HG03175 (cell line): ENCODE results near the gene KCNT1.

Experiments used
- ATAC-seq: cut with Tn5 transposase; IDR thresholded peaks from one replicate; pipeline ENCODE4 v1.9.1; 2021; ENCODE audit warnings: mild to moderate bottlenecking, moderate library complexity; ENCODE audit not compliant: unreplicated experiment

Gene KCNT1

DNA sequence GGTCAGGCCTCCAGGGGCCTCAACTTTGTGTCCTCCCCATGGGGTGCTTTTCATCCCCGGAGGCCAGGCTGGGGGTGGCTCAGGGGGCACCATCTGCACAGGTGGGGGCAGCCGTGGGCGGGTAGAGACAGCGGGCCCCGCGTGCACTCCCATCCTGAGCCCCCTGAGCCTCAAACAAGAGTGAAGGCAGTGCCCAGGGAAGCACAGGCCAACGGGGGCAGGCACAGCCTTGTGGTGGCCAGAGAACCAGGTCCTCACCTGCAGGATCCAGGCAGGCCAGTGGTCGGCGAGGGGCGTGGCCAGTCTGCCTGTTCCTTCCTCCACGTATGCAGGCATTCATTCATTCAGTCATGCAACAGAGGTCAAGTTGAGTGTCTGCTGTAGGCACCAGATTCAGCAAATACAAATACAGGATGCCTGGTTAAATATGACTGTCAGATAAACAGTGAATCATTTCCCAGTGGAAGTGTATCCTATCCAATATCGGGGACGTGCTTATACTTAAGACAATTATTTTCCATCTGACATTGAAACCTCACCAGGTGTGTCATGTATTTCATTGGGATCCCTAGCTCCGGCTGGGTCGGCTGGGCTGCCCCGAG is 22.3 kb downstream of the KCNT1 start:
- ATAC-seq: no peak

DNA sequence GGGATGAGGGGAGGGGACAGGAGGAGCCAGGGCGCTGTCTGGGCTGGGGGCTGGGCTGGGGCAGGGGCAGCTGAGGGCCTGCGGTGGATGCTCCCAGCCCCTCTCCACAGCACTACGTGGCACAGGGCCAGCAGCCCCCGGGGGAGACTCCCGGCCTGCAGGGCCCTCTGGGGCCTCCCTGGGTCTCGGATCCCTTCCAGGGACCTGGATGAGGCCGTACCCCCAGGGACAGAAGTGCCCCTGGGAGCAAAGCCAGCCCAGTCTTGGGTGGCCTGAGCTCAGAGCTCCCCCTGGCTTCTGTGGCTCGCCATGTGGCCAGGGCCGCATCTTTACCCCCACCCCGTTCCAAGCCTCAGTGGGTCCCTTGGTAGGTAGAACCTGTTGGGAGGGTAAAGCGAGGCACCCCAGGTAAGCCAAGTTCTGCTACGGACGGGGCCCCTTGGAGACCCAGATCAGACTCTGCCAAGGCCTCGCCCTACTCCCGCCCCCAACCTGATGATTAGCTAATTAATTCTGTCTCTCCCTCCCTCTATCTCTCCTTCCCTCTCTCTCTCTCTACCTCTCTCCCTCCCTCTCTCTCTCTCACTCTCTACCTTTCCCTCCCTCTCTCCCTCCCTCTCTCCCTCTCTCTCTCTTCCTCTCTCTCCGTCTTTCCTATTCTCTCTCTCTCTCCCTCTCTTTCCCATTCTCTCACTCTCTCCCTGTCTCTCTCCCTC is 24.3 kb downstream of the KCNT1 start:
- no peak for ATAC-seq

DNA sequence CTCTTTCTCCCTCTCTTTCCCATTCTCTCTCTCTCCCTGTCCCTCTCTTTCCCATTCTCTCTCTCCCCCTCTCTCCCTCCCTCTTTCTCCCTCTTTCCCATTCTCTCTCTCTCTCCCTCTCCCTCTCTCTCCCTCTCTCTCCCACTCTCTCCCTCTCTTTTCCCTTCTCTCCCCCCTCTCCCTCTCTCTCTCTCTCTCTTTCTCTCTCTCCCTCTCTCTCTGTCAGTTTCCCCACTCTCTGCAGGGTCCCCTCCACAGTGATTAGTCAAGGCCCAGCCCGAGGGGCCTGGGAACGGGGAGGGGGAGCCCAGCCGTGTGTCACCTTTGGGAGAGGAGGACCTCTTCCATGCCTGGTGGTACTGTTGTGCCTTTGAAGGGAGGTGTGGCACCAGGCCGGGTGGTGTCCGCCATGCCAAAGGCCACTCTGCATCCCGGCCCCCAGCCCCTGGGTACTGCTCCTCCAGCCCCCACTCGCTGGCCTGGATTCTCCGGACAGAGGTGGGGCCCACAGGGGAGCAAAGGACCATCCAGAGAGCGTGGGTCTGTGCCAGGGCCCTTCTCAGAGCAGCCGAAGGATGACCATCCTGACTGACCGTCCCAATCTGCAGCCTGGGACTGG is 25.4 kb downstream of the KCNT1 start:
- no peak for ATAC-seq

DNA sequence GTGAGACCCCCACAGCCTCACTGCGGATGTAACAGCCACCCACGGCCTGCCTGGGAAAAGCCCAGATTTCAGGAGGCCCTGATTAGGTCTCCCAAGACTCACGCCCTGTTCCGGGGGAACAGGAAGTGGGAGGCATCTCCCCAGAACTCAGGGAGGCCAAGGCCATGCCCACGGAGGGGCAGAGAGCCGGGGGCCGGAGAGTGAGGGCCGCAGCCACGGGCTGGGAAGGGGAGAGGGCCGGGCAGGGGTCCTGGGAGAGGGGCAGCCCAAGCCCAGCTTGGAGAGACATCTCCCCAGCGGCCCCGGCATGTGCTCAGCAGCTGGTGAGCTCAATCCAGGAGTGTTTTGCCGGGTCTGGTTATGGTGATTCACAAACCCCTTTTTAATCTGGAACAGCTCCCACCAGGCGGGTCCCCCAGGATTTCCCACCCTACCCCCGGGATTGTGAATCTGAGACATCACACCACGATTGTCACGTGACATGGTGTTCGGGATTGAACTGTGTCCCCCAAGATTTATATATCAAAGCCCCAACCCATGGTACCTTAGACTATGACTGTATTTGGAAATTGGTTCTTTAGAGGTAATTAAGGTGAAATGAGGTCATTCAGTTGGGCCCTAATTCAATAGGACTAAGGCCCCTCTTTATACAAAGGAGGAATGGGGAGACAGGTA is 26.6 kb downstream of the KCNT1 start:
- no peak for ATAC-seq

DNA sequence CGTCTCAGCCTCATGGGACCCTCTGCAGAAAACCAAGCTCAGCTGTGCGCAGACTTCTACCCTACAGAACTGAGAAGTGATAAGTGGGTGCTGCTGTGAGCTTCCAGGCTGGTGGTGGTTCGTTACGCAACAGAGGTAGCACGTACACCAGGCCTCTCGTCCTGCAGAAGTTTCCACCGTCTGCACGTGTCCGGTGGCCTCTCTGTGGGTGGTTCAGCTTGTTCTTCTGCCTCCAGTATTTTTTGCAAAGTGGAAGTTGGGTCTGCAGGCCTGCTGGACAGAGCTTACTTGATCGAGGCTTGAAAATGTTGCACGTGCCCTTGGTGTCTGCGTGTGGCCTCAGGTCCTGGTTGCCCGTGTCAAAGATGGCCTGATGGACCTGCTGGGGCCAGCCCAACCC is 27.5 kb downstream of the KCNT1 start:
- ATAC-seq: no peak

DNA sequence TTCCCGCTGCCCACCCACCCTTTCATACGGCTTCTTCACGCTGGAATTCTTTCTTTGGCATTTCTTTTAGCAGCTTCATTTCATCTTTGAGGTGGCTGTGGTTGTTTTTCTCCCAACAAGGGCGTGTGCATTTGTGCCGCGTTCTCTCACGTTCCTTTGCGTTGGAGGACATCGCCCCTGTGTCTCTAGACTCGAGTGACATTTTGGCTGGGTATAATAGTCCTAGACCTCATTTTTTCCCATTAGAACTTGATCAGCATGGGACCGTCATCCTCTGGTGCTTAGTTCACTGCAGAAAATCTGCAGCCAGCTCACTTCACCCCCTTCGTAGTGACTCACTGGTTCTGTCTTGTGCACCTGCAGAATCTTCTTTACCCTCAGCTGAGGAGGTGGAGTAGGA is 29.5 kb downstream of the KCNT1 start:
- no peak for ATAC-seq

DNA sequence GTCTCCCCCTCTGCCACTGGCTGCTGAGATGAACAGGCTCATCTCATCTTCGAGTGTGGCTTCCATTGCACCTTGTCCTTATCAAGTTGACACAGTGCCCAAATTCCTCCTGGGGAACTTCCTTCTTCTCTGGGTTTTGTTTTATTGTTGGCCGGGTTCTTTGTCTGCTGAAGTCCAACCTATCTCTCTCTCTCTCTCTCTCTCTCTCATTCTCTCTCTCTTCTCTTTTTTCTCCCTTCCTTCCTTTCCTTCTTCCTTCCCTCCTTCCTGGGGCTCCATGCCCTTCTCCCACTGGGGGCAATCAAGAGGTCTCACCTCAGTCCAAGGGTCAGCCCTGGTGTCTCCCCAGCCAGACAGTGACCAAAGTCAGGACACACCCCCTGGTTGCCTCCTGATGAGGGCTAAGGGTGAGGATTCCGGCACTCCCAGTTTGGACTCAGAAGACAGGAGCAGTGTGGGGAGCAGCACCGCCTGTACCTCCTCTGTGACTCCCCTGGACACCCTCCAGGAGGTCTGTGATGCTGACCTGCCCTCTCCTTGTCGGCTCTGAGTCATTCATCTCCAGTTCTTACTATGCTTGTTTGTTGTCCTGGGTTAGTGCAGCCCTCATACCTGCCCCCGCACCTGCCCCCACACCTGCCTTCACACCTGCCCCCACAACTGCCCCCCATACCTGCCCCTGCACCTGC is 30.7 kb downstream of the KCNT1 start:
- ATAC-seq: no peak

DNA sequence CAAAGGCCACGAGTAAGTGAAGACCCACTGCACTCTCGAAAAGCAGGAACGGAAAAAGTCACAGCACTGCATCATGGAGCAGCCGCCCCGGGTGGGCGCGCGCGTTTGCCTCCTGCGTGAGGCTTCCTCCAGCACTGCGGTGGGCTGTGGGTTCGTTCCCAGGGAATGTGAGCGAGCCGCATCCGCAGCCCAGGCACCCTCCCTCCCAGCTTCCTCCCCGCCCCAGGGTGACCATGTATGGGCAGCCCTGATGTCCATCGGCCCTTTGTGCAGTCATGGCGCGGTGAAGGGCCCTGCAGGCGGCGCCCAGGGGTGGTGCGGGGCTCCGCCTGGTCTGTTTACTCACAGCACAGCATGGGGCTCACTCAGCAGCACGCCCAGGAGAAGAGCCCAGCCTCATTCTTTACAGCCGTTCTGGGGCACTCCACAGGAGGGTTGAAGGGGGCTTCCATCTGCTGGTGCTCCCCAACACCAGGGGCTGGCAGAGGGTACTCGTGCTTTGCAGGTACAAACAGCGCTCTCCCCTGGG is 32.7 kb downstream of the KCNT1 start:
- ATAC-seq: no peak

DNA sequence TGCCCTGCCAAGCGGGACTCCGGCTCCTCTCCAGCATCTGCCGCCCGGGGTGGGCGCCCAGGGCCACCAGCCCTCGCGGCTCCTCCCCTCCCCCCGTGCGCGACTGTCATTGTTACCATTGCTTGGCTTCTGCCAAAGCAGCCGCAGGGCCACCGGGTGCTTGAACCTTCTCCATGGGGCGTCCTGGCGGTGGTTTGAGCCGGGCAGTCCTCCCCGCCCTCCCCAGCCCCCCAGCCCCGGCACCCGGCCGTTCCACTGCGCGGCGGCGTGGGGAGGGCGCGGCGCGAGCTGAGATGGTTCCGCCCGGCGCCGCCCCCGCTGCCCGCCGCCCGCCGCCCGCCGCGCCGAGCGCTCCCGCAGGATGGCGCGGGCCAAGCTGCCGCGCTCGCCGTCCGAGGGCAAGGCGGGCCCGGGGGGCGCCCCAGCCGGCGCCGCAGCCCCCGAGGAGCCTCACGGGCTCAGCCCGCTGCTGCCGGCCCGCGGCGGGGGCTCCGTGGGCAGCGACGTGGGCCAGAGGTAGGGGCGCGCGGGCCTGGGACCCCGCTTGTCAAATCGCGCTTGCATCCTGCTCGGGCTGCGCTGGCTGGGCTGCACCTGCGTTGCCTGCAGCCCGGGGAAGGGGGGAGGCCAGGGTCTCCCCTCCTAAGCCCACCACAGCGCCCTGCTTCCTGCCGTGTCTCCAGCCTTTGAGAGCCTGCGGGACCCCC is 34.4 kb downstream of the KCNT1 start:
- no peak for ATAC-seq

DNA sequence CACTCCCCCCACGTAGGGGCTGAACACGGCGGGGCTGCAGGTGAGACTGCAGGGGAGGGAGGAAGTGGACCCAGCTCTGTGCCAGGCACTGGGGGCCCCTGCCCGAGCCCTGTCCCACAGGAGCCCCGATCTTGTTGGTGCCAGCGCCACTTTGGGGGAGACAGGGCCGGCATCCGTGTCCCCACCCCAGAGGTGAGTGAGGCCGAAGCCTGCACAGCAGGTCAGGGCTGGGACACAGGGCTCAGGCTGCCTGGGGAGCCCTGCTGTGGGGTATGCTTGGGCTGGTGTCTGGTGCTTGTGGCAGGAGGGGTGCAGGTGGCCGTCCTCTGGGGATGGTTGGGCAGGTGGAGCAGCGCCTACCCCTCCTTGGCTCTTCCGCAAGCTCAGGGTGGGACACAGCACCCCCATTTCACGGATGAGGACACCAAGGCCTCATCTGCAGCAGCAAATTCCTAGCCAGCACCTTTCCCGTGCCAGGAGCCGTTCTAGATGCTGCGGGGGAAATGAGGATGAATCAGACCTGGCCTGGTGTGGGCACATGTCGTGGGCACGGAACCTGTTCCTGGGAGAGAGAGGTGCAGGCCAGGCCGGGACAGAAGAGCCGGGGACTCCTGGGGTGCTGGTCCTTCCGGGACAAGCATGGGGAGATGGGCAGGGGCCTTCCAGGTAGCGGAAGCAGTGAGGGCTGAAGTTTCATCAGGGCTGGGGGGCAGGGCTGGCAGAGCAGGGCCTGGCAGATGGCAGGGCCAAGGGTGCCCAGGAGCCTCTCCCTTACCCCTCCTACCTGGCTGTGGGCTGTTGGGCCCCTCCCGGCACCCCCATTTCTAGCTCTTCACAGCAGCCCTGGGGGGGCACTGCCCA is 35.2 kb downstream of the KCNT1 start:
- ATAC-seq: no peak

DNA sequence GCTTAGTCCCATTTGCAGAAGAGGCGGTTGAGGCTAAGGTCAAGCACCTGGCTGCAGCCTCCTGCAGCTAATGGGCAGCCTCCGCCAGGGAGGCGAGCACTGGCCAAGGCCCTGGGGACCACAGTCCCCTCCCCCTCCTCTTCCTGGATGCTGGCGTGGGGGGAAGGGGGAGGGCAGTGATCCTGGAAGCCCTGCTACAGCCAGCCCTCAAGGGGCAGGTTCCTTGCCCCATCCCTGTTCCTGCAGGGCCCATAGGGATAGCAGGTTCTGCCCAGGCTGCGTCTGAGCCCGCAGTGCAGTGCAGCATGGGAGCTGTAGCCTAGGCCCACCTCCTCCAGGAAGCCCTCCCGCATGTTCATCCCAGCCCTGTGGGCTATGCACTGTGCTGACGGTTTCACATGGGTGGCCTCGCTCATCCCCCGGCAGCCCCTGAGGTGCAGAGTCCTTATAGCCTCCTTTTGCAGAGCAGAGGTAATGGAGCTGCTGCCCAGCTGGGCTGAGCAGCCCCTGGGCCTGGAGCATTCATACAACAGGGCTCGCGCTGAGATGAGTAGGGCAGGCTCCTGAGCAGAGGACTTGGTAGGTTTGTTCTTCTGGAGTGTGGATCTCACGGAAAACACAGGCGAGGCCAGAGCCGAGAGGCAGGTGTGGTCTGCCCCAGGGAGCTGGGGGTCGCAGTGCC is 36.0 kb downstream of the KCNT1 start:
- ATAC-seq: no peak

DNA sequence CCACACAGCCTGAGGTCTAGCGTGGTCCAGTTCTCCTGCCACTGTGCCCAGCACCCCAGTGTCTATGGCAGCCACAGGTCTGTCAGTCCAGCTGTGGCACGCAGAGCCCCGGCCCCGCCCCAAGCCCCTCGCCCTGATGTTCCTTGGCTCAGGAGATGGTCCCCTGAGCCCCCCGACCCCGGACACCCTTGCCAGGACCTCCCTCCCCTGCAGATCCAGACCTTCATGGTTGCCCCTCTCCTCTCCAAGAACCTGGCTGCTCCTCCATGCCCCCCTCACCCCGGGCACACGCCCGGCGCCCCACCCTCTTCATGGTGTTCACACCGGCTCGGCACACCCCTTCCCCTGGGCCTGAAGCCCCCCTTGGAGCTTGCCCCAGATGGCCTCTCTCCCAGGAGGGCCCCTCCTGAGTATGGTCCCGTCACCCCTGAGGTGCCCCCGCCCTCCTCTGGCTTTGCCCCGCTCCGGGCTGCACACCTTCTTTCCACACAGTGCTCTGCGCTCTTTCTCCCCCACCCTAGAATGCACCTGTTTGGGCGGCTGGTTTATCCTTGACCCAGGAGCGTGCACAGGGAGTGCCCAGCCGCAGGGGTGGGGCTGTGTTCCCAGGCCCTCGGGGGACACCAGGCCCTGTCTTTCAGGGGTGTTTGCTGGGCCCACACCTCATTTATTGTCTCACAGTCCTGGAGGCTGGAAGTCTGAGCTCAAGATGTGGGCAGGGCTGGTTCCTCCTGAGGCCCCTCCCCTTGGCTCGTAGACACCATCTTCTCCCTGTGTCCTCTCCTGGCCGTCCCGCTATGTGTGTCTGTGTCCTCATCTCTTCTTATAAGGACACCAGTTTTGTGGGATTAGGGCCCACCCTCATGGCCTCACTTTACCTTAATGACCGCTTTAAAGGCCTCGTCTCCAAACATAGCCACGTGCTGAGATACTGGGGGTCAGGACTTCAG is 37.6 kb downstream of the KCNT1 start:
- no peak for ATAC-seq

DNA sequence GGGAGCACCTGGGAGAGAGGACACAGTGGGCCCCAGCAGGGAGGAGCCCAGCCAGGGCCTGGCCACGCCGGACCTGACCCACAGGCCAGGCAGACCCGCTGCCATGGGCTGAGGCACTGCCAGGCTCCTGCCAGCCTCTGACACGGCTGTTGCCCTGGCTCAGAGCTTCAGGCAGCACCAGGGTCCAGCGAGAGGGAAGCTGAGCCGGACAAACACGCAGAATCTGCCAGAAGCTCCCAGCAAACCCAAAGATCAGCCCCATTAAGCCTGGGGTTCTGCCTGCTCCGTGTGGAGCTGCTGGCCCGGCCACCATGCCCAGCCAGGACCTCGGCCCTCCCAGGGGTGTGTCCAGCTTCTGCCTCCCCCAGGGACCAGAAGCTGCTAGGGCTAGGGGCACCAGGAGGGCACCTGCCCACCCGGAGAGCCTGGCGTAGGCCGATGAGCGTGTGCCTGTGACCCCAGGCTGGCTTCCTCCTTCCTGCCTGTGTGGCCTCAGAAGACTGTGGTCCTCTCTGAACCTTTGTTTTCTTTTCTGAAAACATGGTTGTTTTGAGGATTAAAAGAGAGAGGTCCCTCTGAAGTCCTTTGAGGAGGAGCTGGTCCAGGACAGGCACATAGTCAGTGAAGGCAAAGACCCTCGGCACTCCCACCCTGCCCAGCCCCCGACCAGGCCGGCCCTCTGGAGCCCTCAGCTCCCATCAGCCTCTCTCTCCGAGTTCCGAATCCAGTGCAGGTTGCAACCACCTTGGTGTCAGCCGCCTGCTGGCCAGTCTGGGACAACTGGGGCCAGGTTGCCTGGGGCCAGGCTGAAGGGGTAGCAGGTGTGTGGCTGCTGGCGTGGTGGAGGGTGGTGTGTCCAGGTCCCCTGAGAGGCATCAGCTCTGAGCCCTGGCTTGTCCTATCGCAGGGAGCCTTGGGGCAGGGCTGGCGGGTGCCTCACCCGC is 39.6 kb downstream of the KCNT1 start:
- ATAC-seq: no peak

DNA sequence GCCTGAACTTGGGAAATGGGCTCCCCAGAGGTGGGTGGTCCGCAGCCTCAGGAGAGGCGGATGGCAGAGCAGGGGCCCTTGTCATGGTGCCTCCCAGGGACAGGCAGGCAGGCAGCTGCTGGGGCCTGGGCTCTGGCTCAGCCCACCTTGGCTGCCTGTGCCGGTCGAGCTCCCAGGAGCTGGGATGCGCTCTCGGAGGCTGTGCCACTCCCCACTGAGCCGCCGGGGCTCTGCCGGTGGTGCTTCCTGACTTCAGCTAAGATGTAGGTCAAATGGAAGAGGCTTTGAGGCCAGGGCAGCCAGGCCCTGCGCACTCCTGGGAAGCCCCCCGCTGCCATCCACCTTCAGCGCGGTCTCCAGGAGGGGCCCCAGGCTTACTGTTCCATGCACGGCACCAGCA is 41.0 kb downstream of the KCNT1 start:
- ATAC-seq: no peak

DNA sequence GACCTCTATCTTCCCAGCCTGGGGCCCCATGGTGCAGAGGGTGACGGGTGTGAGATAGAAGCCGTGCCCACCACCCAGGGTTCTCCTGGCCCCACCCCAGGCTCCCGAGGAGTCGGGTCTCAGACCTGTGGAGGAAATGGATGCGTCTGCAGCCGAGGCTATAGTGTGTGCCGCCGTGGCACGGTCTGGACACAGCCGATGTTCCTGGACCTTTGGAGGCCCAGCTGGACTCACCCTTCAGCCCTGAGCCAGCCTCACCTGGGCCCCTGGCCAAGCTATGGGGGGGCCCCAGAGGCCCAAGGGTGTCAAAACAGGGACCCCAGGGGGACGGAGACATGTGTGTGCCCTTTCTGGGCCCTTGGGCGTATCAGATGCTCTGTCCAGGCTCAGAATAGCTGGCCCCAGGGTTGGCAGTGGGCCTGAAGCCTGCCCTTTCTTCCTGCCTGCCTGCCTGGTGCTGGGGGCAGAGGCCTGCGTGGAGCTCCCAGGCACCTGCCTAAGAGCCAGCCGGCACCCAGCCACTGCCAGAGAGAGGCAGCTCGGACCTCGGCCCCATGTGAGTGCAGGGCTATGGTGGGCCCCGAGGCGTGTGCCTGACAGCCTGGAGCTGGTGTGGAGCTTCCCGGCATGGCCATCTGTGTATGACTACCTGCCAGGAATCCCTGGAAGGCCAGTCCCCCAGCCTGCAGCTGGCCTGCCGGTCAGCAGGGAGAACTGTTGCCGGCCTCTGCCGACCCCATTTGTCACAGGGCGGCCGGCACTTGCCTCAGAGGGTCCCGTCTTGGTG is 41.8 kb downstream of the KCNT1 start:
- no peak for ATAC-seq
